Hypothalamus (tissue), 51 donors: Measurements from ENCODE around the gene TNFRSF14.

Experiments used
- DNase-seq, 51 donors: peaks; one replicate each; lab custom pipeline; 2025; lab: John Stamatoyannopoulos, UW

Gene TNFRSF14

GRCh38 chr1:2523191-2523890, 32.8 kb upstream of the TNFRSF14 start:
- DNase-seq, result no peak

GRCh38 chr1:2523891-2524609, 32.1 kb upstream of the TNFRSF14 start:
- DNase-seq, result no peak

DNA sequence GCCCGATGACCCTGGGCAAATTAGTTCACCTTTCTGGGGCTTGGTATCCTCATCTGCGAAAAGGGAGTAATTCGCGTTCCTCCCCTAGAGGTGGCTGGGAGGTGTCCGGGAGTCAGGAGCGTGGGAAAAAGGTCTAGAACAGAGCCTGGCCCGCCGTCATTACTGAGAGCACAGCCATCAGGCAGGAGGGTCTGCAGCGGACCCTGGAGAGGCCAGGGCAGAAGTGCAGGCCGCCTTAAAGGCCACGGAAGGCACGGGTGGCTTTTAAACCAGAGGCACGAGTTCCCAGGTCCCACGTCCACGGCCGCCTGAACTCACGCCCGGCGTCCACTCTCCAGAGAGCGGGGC, 30.6 kb upstream of the TNFRSF14 start:
- DNase-seq, result no peak

DNA sequence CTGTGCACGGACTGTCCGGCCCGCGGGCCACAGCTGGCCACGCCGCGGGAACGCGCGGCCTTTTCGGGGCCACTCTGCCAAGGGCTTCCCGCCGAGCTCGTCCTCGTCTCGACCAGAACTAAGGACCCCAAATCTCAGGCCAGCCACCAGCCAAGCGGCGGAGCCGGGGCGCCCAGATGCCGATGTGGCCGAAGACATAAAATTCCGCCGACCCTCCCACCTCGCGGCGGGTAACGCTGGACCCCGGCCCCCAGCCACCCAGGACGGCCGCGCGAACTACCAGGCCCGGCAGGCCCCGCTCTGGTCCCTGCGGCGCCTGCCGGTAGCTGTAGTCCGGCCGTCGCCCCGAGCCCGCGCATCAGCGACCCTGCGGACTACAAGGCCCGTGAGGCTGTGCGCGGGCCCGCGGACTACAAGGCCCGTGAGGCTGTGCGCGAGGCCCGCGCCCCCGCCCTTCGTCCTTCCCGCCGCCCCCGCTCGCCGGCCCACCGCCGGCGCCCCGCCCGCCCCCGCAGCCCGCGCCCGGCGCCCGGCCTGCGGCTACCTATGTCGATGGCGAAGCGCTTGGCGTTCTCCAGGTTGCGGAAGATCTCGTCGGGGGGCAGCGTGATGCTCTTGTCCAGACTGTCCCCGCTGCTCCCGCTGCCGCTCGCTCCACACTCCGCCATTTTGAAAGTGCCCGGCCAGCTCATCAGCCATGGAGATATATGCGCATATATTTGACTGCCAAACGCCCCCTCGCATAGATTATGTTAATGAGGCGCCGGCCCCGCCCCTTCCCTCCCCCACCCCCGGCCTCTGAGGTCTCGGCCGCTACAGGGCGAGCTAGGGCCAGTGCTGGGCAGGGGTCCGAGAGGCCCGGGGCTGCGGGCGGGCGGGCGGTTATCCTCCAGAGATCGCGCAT, 30.0 kb upstream of the TNFRSF14 start, which contains the start of gene PANK4:
PANK4 (minus strand) TSS at position 677 of the 904 bp plus-strand sequence; CDS start at position 668, 9 bp downstream.
- peak; percentile 64 to 97 (median 90) for DNase-seq

GRCh38 chr1:2526824-2527555, 29.2 kb upstream of the TNFRSF14 start:
- peak in 43 of 51 donors; percentile 24 to 89 (median 65) for DNase-seq

- DNase-seq, result peak in 3 of 51 donors; percentile 62 to 75 (median 65)
Measured at GRCh38 chr1:2527556-2527860, 28.7 kb upstream of the TNFRSF14 start.

DNA sequence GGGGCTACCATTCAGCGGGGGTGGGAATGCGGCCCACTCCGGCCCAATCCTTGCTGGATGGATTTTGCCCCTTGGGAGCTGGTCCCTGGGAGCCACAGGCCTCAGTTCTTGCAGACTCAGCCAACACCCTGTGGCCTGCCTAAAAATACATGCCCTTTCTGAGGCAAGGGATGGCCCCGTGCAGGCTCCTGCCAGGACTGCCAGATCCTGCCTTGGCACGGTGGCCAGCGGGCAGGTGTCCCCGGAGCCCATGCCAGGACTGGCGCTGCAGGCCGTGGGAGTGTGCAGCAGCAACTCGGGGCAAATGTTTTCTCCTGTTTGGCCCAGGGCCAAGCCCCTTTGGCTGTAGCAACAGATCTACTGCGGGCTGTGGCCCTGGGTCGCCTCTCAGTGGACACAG, 28.2 kb upstream of the TNFRSF14 start:
- DNase-seq, result peak in 34 of 51 donors; percentile 10 to 85 (median 56)

- DNase-seq, result peak in 5 of 51 donors; percentile 18 to 65 (median 61)
Measured at GRCh38 chr1:2528611-2528965, 27.6 kb upstream of the TNFRSF14 start.

DNA sequence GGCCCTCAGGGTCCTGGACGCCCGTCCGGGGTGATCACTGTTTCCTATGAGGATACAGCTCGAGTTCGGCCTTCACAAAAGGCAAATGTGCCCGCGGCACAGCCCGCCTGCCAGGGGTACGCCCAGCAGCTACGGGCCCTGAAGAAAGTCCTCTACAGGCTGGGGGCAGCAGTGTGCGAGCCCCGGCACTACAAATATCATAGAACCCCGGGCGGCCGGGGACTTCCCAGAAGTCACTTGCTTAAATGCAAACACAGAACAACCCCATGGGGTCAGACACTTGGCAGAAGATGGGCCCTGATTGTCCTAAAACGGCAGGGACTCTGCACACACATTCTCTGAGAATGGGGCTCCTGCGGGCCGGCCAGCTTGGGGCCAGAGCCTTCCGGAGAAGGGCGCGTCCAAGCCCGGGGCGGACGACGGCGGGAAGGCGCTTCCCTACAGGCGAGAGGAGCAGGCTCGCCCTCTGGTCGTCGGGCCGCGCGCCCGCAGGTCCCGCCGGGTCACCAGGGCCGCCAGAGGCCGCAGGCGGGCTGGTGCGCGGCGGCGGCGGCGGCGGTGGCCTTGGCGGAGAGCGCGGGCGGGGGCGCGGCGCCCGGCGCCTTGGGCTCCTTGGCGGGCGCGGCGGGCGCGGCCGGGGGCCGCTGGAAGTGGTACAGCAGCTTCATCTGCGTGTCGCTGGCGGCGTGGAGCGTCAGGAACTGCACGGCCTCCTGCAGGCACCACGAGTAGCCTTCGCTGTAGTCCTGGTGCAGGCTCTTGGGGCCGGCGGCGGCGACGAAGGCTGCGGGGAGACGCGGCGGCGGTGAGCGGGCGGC, 27.0 kb upstream of the TNFRSF14 start:
- DNase-seq, result peak in 11 of 51 donors; percentile 21 to 66 (median 39)

- peak in 34 of 51 donors; percentile 23 to 84 (median 66) for DNase-seq
Measured at GRCh38 chr1:2529784-2530512, 26.2 kb upstream of the TNFRSF14 start, which contains the start of gene HES5. TSS of gene HES5 (minus strand) at chr1:2530263. CDS start at chr1:2530164, 99 bp downstream.

DNA sequence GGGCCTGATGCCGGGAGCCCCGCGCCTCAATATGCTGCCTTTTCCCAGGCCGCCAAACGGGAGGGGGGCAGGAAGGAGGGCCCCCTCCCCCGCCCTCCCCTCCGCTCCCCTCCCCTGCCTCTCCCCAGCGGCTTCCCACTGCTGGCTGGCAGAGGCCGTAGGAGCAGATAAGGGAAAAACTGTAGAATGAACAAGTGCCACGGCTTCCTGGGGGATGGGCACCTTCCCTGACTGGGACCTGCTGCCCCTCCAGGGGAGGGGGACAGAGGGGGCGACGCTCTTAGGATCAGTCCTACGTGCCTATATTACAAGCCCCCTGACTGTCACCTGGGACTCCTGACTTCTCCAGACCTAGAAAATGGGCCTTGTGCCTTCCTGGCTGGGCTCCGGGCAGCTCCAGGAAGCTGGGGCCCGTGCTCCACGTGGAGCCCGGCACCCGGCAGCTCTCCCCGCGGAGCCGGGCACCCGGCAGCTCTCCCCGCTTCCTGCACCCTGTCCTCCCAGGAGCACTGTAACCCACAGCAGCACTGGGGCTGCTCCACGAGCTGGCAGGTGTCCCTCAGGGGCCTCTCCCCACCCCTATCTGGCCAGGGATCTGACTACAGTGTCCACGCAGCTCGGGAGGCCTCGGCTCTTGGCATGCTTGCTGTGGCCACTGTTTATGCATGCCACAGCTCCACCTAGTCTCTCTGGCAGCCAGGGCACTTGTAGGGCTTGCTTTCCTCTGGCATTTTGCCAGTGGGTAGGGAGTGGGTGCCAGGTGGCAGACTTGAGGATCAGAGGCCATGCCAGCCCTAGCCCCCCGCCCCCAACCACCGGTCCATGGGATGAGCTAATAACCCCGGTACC, 25.4 kb upstream of the TNFRSF14 start:
- peak in 28 of 51 donors; percentile 18 to 77 (median 56) for DNase-seq

GRCh38 chr1:2532485-2533160, 23.5 kb upstream of the TNFRSF14 start:
- peak in 25 of 51 donors; percentile 29 to 85 (median 62) for DNase-seq

GRCh38 chr1:2533365-2533764, 22.8 kb upstream of the TNFRSF14 start:
- no peak for DNase-seq

GRCh38 chr1:2534315-2534686, 21.9 kb upstream of the TNFRSF14 start:
- DNase-seq, result no peak

DNA sequence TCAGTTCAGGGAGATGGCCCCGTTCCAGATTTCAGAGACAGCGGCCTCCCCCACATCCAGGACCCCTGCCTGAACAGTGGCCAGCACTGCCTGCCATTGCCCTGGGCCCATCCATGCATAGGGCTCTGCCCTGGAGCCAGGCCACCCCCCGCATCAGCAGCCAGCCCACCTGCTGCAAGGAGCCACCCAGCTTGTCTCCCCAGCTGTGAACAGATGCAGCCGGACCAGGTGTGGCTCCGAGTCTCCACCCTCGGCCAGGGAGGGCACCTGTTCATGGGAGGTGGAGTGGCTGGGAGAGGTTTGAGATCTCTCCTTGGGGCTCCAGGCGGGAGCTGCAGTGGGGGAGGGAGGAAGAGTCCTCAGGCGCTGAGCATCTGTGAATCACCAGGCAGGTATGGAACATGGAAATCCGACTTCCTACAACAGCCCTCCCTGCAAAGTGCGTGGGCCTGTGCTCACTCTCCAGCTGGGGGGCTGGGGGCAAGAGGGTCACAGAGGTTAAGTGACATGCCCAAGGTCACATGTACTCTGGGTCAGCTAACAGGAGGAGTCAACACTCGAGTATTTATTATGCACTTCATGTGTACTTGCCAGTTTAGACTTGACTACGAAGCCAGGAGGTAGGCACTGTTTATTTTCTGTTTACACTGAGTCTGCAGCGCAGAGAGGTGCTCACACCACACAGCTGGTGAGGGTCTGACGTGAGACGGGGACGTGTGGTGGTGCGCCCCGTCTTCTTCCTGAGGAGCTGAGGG, 21.3 kb upstream of the TNFRSF14 start:
- DNase-seq, result no peak

- DNase-seq, result no peak
Measured at GRCh38 chr1:2535455-2535854, 20.7 kb upstream of the TNFRSF14 start.

DNA sequence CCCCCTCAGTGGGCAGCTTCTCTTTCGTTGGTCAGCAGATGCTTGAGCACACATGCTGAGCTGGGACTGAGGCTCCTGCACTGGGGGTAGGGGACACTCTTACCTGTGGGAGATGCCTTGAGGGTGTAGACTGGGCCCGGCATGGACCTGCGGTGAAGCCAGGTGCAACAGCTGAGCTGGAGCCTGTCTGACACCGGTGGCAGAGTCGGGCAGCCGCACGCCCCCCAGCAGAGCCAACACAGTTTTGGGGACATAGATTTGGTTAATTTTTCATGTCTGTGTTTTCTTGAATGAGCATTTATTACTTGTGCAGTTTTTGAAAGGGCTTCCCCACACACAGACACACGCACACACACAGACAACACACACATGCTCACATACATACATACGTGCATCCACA, 20.2 kb upstream of the TNFRSF14 start:
- no peak for DNase-seq
